ENCODE measurements around the gene LACTB.

DNA sequence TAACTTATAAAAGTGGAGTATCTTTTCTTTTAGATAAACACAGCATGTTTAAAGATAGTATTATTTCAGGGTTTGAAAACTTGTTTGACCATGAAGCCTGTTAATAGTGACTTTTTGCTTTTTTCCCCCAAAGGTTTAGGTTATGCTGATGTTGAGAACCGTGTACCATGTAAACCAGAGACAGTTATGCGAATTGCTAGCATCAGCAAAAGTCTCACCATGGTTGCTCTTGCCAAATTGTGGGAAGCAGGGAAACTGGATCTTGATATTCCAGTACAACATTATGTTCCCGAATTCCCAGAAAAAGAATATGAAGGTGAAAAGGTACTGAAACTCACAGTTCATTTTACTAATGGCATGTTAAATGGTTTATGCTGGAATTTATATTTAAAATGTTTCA, 5.1 kb downstream of the LACTB start:
- TF ChIP-seq POLR2A (IDR thresholded peaks at IDR 0.05; ENCODE audit: low read length) = no peak
- TF ChIP-seq GATA1 (IDR thresholded peaks at IDR 0.05; ENCODE audit: low read depth, low read length) = no peak

All from erythroblast (primary cell).